Activated CD4-positive, CD25-positive, alpha-beta regulatory T cell treated with anti-CD3 and anti-CD28 coated beads, Interleukin-2, amount 50 U/mL, for 16 hours (primary cell): ENCODE results near the gene GRIA4.

ENCODE experiments used
- DNase-seq: peaks from one replicate; pipeline ENCODE4 v3.0.0-alpha.2; 2020; ENCODE audit warnings: low read depth, low spot score

GRIA4 gene

DNA sequence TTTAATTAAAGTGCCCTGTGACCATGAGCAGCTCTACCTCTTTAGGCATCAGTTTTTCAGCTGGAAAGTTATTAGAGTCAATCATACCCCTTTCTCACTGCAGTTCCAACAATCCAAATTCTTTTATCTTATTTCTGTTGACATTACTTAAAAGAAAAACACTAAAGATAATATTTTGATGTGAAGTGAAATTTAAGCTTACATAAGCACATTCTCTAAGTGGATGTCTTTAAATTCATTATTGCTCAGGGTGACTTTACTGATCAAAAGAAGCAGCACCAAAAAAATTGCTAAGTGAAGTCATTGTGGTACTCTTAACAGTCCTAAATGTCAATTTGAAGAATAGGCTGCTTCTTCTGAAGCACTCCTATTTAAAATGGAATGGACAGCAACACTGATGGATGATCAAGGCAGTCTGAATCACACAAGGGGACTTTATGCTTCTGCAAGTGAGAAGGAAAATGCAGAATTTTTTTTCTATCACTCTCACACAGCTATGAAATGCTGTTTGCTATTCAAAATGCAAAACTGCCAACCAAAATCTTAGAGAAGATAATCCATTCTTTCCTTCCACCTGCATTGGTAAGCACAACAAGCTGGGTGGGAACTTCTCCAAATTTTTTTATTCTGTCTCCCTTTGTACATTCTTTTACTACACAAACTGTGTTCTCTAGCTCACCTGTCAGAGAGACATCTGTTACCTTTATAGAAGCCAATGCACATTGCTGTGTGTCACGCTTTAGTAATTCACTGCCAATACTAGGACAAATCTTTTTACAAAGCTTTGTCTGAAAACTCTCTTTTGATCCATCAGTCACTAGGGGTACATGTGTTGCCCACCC lies 179.9 kb downstream of the GRIA4 start:
- DNase-seq, result no peak

DNA sequence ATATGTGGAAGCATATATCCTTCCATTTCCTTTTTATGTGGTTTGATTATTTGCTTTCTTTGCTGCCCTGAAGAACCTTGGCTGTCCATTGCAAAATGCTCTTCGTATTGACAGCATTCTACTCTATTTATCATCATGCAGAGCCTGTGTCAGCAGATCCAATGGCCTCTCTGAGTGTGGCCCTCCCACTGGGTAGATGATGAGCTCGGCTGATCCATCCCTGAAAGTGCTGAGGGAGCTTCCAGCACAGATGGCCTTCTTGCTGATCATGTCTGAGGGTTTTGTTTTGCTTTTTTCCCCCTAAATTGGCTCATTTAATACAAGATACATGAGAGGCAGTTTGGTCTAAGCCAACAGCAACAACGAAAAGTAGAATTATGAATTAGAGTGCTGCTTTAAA lies 181.0 kb downstream of the GRIA4 start:
- no peak for DNase-seq

DNA sequence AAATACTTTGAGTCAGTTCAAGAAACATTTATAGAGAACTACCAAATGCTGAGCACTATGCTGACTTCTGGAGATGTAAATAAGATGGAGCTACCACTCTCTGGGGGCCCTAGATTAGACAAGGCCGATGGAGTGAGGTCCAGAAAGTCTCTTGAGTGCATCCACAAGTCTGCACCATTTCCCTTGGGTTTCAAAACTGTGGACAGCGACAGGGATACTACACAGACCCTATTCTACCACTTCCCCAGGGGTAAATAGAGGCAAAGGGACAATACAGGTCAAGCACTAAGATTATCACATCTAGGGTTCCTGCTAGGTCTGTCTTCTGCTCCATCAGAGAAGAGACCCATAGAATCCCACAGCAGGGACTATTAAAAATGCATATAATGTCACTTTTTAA lies 183.2 kb downstream of the GRIA4 start:
- DNase-seq, result no peak

DNA sequence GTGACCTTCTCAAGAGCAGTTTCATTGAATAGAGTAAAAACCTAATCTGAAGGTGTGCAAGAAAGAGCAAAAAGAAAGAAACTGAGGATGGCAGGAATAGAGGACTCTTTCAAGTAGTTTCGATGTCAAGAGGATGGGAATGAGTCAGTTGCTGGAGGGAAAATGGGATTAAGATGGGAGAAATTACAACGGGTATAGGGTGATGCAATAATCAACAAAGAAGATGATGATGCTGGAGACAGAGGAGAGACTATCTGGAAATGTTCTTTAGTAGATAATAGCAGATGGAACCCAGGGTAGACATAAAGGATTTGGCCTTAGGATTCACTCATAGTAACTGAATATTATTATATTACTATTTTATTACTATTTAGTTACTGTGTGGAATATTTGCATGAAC lies 189.4 kb downstream of the GRIA4 start:
- DNase-seq, result no peak

DNA sequence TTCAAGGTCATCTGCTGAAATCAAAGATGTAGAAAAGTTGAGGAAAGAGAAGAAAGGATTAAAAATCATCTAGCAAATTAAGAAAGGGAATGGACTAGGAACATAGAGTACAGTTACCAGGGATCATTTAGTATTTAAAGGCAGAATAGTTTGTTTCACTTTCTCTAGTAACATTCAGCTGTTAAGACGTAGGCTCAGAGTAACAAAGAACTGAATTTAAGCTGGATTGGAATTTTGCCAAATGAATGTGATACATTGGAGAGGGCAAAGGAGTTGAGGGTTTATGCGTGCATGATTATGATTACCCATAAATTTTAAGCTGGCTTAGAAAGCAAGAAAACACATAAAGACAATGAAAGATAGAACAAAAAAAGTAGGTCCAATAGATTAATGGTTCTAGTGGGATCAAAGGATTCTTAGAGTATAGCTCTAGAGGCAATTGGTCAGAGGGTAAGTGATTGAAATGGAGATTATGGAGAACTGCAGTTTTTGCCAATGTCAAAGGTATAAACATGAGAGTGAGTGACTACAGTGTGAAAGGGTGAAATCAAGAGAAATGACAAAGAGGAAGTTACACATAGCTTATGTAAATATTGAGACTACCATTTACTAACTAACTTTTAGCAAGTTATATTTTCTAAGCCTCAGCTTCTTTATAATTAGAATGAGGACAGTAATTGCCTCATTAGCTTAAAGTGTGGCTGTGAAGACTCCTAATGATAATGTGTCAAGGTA lies 190.0 kb downstream of the GRIA4 start:
- DNase-seq, result no peak

DNA sequence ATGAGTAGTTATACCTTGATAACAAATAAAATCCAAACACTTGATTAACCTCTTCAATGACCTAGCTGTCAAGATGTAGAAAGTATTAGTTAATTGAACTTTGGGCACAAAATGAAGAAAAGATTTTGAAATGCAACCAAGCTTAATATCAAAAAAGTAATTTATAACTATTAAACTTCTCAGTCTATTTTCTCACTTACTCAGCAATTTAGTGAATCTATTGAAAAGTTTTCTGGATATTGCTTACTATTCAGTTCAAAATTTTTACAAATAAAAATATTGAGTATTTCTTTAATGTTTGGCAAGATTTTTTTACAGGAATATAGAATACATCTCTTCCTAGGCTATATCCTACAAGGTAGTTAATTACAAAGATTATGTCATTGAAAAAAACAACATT lies 192.5 kb downstream of the GRIA4 start:
- no peak for DNase-seq

DNA sequence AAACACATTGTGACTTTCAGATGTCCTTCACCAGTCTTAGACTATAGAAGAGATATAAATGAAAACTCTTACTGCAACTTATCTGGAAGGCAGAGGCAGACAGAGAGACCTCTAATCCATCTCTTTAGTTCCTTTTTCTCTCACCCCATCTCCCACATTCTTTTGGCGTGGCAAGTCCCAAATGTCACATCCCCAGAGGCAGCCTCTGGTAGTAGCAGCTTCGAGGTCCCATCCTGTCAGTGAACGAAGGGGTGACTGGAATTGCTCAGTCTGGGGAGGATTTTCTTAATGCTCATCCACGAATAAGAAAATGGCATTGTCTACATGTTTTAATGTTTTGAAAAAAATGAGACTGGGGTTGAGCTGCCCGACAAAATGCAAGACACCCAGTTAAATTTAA lies 201.4 kb downstream of the GRIA4 start:
- DNase-seq, result no peak

DNA sequence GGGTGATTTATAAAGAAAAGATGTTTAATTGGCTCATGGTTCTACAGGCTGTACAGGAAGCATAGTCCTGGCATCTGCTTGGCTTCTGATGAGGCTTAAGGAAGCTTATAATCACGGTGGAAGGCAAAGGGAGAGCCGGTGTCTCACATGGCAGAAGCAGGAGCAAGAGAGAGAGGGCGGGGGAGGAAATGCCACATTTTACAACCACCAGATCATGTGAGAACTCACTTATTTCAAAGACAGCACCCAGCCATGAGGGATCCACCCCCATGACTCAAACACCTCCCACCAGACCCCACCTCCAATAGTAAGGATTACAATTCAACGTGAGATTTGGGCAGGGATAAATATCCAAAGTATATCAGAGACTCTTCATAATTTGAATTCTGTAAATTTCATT lies 211.5 kb downstream of the GRIA4 start:
- no peak for DNase-seq

DNA sequence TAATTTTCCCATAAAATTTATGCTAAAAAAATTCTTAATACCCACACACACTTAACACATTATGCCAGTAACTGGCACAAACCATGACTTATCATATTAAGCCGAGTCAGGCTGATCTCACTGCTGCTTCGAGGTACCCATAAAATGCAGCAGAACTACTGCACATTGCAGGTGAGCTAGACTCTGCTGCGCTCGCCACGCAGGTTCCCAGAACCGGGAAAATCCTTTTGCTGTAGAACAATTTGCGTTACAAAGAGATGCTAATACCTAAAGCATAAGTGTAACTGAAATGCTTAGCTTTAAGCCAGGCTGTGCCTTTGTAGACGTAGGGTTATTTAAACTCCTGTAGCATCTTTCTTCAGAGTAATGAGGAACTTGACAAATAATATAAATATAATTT lies 211.9 kb downstream of the GRIA4 start:
- DNase-seq, result no peak

DNA sequence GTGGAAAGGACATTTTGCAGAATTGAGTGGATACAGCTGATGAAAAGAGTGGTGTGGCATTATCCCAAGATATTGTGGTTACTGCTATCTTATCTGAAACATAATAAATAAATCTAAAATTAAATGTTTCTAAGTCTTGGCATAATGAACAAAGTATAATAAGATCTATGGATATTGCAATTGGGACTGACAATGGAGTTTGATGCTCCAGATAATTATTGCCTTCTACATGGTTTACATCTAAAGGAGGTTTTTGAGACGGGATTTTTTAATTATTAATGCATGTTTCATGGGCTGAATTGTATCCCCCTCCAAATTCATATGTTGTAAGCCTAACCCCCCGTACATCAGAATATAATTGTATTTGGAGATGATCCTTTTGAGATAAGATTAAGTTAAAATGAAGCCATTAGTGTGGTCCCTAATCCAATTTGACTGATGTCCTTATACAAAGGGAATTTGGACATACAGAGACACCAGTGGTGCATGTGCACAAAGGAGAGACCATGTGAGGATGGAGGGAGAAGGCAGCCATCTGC lies 213.7 kb downstream of the GRIA4 start:
- DNase-seq, result no peak

DNA sequence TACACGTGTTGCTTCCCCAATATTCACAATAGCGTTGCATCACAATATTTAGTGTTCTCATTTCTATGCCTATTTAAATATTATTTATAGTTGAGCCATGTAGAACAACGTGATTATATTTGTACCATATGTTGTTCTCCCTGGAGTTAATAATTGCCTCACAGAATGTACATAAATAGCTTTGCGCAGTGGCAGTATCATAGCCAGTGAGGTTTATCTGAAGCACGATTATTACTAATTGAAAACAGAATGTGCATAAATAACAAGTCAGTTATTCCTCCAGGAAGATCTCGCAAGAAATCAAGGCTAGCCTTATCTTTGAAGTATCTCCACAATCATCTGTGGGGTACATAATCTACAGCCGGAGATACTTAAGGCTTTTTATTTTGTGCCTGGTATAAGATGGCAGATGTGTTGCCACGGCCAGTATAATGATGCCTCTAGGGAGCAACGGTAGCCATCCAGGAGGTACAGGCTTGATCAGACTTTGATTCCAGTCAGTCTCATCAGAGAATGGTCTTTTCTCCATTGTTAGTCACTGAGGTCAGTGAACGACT lies 214.7 kb downstream of the GRIA4 start:
- DNase-seq, result no peak

DNA sequence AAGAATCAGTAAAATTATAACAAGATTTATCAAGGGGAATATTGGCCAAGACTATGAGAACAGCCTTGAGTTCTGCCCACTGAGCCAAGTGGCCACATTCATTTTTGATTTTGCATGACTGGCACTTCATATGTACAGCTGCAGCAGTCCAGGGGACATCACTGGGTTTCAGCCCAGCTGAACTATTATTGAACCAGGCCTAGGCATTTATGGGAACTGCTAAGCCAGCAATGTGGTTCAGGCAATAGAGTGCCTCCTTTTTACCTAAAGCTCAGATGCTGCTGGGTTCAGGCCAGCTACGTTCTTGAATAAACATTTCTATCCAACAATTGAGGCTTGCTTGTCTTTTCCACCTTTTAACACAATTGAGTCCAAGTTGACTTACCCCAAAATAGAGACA lies 215.3 kb downstream of the GRIA4 start:
- no peak for DNase-seq

DNA sequence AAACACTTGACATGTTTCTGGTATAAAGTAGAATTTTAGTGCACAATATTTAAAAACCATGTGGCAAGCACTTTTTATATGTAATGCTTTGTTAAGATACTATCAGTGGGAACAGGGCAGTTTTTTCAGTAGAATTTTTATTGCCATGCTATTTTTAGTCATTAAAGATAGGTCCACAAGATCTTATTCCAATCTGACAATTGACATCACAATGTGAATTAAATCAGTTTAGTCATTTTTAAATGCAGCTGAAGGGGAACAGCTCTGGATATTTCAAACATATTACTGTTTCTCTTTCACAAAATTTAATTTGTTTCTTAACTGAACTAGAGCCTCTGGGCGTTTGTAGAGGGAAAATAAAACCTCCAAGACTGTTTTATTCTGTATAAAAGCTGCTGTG lies 218.0 kb downstream of the GRIA4 start:
- DNase-seq, result no peak

DNA sequence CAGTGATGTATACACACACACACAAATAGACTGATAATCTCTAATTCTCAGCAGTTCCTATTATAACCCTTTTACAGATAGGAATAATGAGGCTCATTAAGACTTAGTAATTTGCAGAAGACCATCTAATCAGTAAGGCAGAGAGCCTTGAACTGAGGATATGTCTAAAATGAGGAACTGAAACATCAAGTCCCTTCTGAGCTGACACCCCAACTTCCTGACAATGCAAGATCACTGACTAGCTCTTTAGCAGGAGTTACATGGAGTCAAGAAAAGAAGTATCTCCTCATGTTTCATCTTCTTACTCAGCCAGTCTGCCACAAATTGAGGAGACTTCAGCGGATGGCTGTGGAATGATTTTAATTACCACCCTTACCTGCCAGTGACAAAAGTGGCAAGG lies 219.2 kb downstream of the GRIA4 start:
- DNase-seq, result no peak

DNA sequence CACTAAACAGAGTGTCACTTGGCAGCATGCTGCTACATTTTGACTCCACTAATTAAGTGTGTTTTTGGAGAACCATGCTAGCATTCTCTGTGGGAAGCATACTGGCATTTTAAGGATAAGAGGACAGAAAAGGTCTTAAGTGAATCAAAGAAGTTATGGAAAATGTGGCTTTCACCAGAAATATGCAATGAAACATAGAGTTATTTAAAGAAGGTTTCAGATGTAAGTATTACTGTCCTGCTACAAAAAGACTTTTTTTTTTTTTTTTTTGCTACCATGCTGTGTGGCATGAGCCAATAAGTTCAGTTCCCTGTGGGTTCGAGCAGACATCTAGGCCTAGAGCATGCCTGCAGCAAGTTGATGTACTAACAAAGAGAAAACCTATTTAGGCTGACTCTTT lies 224.6 kb downstream of the GRIA4 start:
- DNase-seq, result no peak

DNA sequence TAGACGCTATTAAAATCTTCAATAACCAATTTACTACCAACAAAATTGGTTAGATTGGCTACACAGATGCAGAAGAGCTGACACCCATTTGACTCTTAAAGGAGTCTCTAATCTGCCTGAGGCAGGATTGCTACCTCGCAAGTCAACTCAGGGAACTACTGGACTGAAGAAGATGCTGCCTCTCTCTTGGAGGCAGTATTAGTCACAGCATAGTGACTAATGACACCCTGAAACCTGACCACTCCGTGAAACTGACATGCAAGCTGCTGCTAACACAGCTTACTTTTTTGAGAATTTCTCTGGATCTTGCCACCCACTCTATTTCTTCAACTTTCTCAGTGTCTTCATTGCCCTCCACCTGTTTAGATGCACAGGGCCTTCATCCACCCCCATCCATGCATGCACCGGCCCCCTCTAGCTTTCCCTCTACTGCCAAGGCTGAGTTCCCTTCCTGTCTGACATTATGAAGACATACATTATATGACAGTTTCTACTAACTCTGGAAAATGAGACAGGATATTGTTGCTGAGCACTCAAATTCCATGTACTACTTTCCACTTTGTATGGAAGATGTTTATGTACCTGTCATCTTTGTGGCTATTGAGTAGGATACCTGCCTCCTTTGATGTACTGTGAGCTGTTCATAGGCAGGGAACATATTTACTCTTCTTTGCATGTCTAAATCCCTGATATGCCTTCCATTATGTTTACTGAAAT lies 229.0 kb downstream of the GRIA4 start:
- DNase-seq, result no peak

DNA sequence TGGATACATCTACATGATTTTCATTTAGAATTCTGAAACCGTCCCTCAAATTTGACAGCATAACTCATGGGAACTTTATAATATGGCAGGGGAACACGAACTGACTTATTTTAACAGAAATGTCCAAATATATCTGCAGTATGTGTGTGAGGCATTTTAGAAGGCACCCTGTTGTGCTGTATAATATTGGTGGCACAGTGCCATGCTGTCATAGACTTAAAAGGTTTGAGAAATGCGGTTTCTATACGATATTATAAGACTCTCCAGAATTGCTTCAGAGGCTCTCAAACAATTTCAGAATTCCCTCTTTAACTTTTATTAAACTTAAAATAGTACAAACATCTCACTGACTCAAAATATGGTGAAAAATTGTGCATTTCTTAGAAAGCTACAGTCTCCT lies 230.5 kb downstream of the GRIA4 start:
- DNase-seq, result no peak

DNA sequence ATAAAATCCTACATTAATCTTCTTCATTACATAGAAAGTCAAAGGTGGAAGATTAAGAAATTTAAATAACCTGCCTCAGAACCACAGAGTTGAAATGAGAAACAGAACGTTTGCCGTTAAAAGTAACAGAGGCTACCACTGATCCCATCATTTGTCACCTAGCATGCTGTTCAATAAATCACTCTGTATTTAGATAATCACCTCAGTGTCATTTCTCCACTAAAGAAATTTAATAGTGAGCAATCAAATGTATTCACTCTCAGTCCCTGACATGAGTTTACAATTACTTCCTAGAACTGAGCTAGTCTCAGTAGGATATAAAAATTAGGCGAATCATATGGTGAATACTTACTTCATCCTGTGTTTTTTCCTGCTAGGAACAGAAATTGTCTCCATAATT lies 242.5 kb downstream of the GRIA4 start:
- DNase-seq, result no peak

DNA sequence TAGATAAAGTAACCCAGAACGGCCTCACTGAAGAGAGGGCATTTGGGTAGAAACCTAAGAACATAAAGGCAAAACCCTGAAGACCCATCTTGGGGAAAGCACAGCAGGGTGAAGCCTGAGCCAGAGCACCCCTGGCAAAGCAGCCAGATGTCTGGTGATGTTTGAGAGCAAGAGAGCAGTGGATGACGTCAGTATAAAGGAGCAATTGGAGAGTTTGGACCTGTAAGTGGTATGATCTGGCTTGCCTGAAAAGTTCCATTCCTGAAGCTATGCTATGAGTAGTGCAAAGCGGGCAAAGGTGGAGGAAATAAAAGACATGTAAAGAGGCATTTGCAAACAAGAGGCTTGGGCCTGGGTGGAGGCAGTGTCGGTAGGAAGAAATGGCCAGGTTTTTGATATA lies 244.4 kb downstream of the GRIA4 start:
- no peak for DNase-seq

DNA sequence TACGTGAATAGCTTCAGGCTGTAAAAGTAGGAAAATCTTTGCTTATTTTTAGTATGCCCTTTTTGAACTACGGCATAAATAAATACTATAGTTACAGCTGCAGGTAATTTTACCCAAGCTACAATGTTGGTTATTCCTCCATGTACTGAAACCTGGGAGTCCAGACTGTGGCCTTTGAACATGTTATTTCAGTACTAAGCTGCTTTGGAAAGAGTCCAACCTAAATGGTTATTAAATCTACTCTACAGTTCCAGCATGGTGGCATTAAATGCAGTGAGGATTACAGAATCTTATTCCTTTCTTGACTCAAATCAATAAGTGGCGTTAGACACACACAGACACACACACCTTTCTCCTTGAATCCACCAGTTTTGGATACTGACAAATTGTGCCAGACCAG lies 247.1 kb downstream of the GRIA4 start:
- DNase-seq, result no peak

DNA sequence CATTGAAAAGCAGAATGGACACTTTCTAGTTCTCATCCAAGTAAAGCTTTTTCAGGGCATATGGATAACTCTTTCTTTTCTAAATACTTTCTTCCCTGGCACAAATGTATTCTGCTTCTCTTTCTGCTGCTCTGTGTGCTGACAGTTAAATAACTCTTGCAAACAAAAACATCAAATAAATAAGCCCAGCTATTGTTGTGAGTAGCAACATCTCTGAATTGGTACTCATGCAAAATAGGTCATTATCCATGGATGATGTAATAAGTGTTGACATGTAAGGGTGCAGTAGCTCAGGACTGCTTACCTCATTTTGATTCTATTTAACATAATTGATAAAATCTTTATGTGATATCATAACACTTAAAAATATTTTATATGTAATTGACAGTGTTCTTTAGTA lies 247.9 kb downstream of the GRIA4 start:
- DNase-seq, result no peak

DNA sequence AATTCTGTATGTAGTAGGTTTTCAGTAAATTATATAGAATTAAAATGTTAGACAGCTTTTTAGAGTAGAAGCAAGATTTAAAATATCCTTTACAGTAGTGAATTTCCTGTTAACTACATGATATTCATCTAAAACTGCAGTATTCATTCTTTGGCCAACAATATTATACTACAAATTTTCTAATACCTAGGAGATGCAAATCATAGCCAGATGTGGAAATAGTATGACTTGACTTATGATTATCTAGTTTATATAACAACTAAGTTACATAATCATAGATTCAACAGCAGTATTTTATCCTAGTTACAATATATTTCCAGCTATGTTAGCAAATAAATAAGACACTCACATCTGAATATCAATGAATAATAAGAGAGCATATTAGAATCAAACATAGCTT lies 249.0 kb downstream of the GRIA4 start:
- DNase-seq, result no peak
